ENCODE data around the gene ASS1. TPM values are rescaled to one million over a fixed set of nuclear protein-coding genes. Genes with fewer than 3 reads are reported as not detected.

The ASS1 gene
- total RNA-seq, 1 donor from 2014 or later: 22.5 TPM

GRCh38 chr9:130474106-130474505 is 29.3 kb downstream of the ASS1 start:
- H3K4me1 ChIP-seq: peaks cover 59% of the 10 kb centered on the region
- no peak overlapping the region for H3K4me3 ChIP-seq
- H3K36me3 ChIP-seq: no peaks in the 10 kb centered on the region
- Mint-ChIP-seq H3K4me1 (peaks cover 61% of the 10 kb centered on the region), H3K4me3 (peak overlapping the region; percentile 44), H3K36me3 (no peaks in the 10 kb centered on the region), H3K9me3 (no peaks in the 10 kb centered on the region), H3K27me3 (ENCODE audit: insufficient read depth, low read depth) (peaks cover 12% of the 10 kb centered on the region), H3K27ac (peak overlapping the region; percentile 65)
- H3F3A ChIP-seq (ENCODE audit: low read depth): peaks cover 35% of the 10 kb centered on the region
- no peak overlapping the region for H3K27ac ChIP-seq
- DNase-seq (ENCODE audit: low spot score): peak; percentile 21
- H3K9ac ChIP-seq: no peak overlapping the region
- no peaks in the 10 kb centered on the region for H3K79me2 ChIP-seq (ENCODE audit: low read depth)
- no peaks in the 10 kb centered on the region for H3K9me3 ChIP-seq (ENCODE audit: low read depth)
- no peak overlapping the region for H2AFZ ChIP-seq (replicated peaks)
- no peak for TF ChIP-seq CTCF (IDR thresholded peaks at IDR 0.05)
- TF ChIP-seq EZH2 (IDR thresholded peaks at IDR 0.05): no peak
- H3K27me3 ChIP-seq: no peaks in the 10 kb centered on the region
- H4K20me1 ChIP-seq (ENCODE audit: low read depth): peaks cover 5% of the 10 kb centered on the region
- H3K4me2 ChIP-seq: peak overlapping the region; percentile 71

DNA sequence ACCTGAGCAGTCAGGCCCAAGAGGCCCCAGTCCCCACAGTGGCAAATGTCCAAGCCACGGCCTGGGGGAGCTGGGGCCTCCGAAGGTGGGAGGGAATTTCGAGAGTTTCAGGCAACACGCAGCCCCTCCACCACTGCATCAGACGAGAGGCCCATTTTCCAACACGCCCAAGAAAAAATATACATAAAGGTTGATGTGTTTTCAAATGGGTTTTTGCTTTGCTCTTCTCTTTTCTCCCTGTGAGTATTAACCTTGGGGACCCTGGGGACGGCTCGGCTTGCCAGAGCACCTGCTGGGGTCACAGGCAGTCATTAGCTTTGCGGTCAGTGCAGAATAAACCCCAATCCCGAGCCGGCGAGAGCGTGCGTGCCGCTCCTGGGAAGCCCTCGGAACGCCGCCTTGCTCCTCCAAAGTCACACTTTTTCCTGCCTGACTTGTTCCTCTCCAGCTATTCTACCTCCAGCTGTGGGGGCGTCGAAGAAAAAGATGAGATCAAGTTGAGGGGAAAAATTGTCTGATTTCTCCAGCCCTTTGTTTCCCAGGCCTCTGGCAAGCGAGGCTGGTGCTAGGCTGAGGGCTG is 31.5 kb downstream of the ASS1 start:
- H3K27me3 ChIP-seq: no peaks in the 10 kb centered on the region
- peaks cover 72% of the 10 kb centered on the region for H3K4me1 Mint-ChIP-seq
- no peak overlapping the region for H3K9ac ChIP-seq
- no peaks in the 10 kb centered on the region for H3K79me2 ChIP-seq (ENCODE audit: low read depth)
- peaks cover 69% of the 10 kb centered on the region for H3K4me1 ChIP-seq
- H3K36me3 ChIP-seq: no peaks in the 10 kb centered on the region
- peaks cover 5% of the 10 kb centered on the region for H4K20me1 ChIP-seq (ENCODE audit: low read depth)
- no peak overlapping the region for H3K4me3 Mint-ChIP-seq
- peaks cover 21% of the 10 kb centered on the region for H3K27me3 Mint-ChIP-seq (ENCODE audit: insufficient read depth, low read depth)
- no peaks in the 10 kb centered on the region for H3K9me3 ChIP-seq (ENCODE audit: low read depth)
- no peaks in the 10 kb centered on the region for H3K9me3 Mint-ChIP-seq
- peaks cover 42% of the 10 kb centered on the region for H3F3A ChIP-seq (ENCODE audit: low read depth)
- H3K4me2 ChIP-seq: no peak overlapping the region
- DNase-seq (ENCODE audit: low spot score): no peak
- no peak for TF ChIP-seq CTCF (IDR thresholded peaks at IDR 0.05)
- no peak for TF ChIP-seq EZH2 (IDR thresholded peaks at IDR 0.05)
- TF ChIP-seq EZH2phosphoT487 (IDR thresholded peaks at IDR 0.05): no peak
- H2AFZ ChIP-seq (replicated peaks): no peak overlapping the region
- no peaks in the 10 kb centered on the region for H3K36me3 Mint-ChIP-seq
- H3K27ac Mint-ChIP-seq: no peak overlapping the region
- no peak overlapping the region for H3K27ac ChIP-seq
- no peak overlapping the region for H3K4me3 ChIP-seq

DNA sequence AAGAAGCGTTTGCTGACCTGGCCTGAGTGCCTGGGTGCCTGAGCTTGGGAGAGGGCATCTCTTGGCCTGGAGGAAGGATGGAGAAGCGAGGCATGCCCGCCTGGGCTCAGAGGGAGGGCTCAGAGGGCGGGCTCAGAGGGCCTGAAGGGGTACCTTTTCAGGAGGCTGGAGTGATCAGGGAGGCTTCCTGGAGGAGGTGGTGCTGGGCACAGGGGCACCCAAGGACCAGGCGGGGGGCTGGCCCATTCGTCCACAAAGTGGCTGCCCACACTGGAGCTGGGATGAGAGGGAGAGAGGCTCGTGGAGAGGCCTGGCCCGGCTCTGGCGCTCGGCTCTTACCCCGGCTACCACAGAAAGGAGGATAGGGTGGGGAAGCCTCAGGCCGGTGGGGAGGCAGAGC is 32.8 kb downstream of the ASS1 start:
- no peaks in the 10 kb centered on the region for H3K9me3 ChIP-seq (ENCODE audit: low read depth)
- Mint-ChIP-seq H3K36me3 (no peaks in the 10 kb centered on the region), H3K27me3 (ENCODE audit: insufficient read depth, low read depth) (peaks cover 24% of the 10 kb centered on the region), H3K9me3 (no peaks in the 10 kb centered on the region), H3K4me3 (no peak overlapping the region), H3K27ac (no peak overlapping the region), H3K4me1 (peaks cover 74% of the 10 kb centered on the region)
- no peak overlapping the region for H3K9ac ChIP-seq
- H3K27ac ChIP-seq: no peak overlapping the region
- no peaks in the 10 kb centered on the region for H3K27me3 ChIP-seq
- no peaks in the 10 kb centered on the region for H3K36me3 ChIP-seq
- no peaks in the 10 kb centered on the region for H3K79me2 ChIP-seq (ENCODE audit: low read depth)
- TF ChIP-seq EZH2 (IDR thresholded peaks at IDR 0.05) (no peak), CTCF (IDR thresholded peaks at IDR 0.05) (no peak), EZH2phosphoT487 (IDR thresholded peaks at IDR 0.05) (no peak)
- H3K4me3 ChIP-seq: no peak overlapping the region
- peaks cover 5% of the 10 kb centered on the region for H4K20me1 ChIP-seq (ENCODE audit: low read depth)
- no peak overlapping the region for H3K4me2 ChIP-seq
- DNase-seq (ENCODE audit: low spot score): no peak
- peaks cover 64% of the 10 kb centered on the region for H3K4me1 ChIP-seq
- H3F3A ChIP-seq (ENCODE audit: low read depth): peaks cover 51% of the 10 kb centered on the region
- H2AFZ ChIP-seq (replicated peaks): no peak overlapping the region

All from neural progenitor cell (in vitro differentiated cells).